PC-3 (cell line): Measurements from ENCODE around the gene FUT6. TPM values are rescaled to one million over a fixed set of nuclear protein-coding genes. Genes with fewer than 3 reads are reported as not detected.

Experiments
- ATAC-seq: fragments of 200-7000 bp; cut with Tn5 transposase; 2 replicates; pipeline ENCODE4 v1.9.1; 2020; ENCODE audit warnings: mild to moderate bottlenecking, moderate library complexity
- BruUV-seq: library from RNA; stranded (reverse); fragments of 400-500 nt; replicated peaks from 2 replicates; lab custom pipeline; 2021; lab: Mats Ljungman, UMichigan
- CTCF ChIA-PET: fragments of 300-600 bp; sonication (Branson Sonifier 250); formaldehyde crosslinking; loops from one replicate; lab custom pipeline; 2022; ENCODE audit warnings: antibody characterized with exemption; lab: Charles Lee
- POLR2A ChIA-PET: fragments of 300-600 bp; sonication (Branson Sonifier 250); formaldehyde crosslinking; loops from one replicate; lab custom pipeline; 2022; ENCODE audit warnings: antibody characterized with exemption; ENCODE audit not compliant: unreplicated experiment; lab: Charles Lee
- DNase-seq: peaks from one replicate; pipeline ENCODE4 v3.0.0-alpha.2; 2015
- H2AFZ ChIP-seq: fragments of 300-600 bp; sonication (generic); 2 replicates; pipeline ENCODE4 v1.6.0; 2016; ENCODE audit warnings: antibody characterized with exemption, low read length
- H3F3A ChIP-seq: fragments of 300-600 bp; sonication (generic); one replicate; pipeline ENCODE4 v1.6.0; 2017; ENCODE audit warnings: antibody characterized with exemption, low read length, control low read depth, mild to moderate bottlenecking; ENCODE audit not compliant: unreplicated experiment
- H3K27ac ChIP-seq: fragments of 300-600 bp; sonication (generic); 2 replicates; pipeline ENCODE4 v1.5.1; 2016; ENCODE audit warnings: mild to moderate bottlenecking, low read length
- H3K27me3 ChIP-seq: fragments of 300-600 bp; sonication (generic); 2 replicates; pipeline ENCODE4 v1.6.1; 2016; ENCODE audit warnings: low read length, mixed read lengths
- H3K36me3 ChIP-seq: fragments of 300-600 bp; sonication (generic); 2 replicates; pipeline ENCODE4 v1.6.1; 2016; ENCODE audit warnings: low read depth, mixed run types, low read length, mixed read lengths
- H3K4me1 ChIP-seq: fragments of 300-600 bp; sonication (generic); 2 replicates; pipeline ENCODE4 v1.5.1; 2016; ENCODE audit warnings: low read length; ENCODE audit not compliant: insufficient read depth
- H3K4me2 ChIP-seq: fragments of 300-600 bp; sonication (generic); 2 replicates; pipeline ENCODE4 v1.6.0; 2016; ENCODE audit warnings: low read length
- H3K4me3 ChIP-seq: fragments of 300-600 bp; sonication (generic); 2 replicates; pipeline ENCODE4 v1.5.1; 2016; ENCODE audit warnings: mild to moderate bottlenecking, low read length, mixed read lengths
- H3K79me2 ChIP-seq: fragments of 300-600 bp; sonication (generic); 2 replicates; pipeline ENCODE4 v1.6.1; 2017; ENCODE audit warnings: low read length, mixed read lengths
- H3K9ac ChIP-seq: fragments of 300-600 bp; sonication (generic); 2 replicates; pipeline ENCODE4 v1.6.0; 2016; ENCODE audit warnings: mild to moderate bottlenecking, low read length
- H3K9me2 ChIP-seq: fragments of 300-600 bp; sonication (generic); replicated peaks from 2 replicates; pipeline ENCODE4 v1.6.1; 2016; ENCODE audit warnings: mixed run types, low read length, mixed read lengths
- H3K9me3 ChIP-seq: fragments of 300-600 bp; sonication (generic); 2 replicates; pipeline ENCODE4 v1.6.1; 2016; ENCODE audit warnings: low read length, mixed read lengths
- H4K20me1 ChIP-seq: fragments of 300-600 bp; sonication (generic); 2 replicates; pipeline ENCODE4 v1.6.1; 2016; ENCODE audit warnings: low read length, mixed read lengths
- EZH2 ChIP-seq: fragments of 300-600 bp; sonication (generic); IDR thresholded peaks from one replicate; pipeline ENCODE4 v1.6.1; 2017; ENCODE audit warnings: antibody characterized with exemption, mild to moderate bottlenecking, low read length; ENCODE audit not compliant: unreplicated experiment
- EZH2phosphoT487 ChIP-seq: fragments of 300-600 bp; sonication (generic); IDR thresholded peaks from 2 replicates; pipeline ENCODE4 v1.6.1; 2018; ENCODE audit warnings: mild to moderate bottlenecking, antibody characterized with exemption, low read length, borderline replicate concordance
- intact Hi-C: fragments of 100-400 bp; cut with micrococcal nuclease; formaldehyde crosslinking; loops from 2 replicates; pipeline ENCODE4 v1.9.0; 2023
- total RNA-seq: library from RNA; depleted of rRNA; stranded (reverse); fragments of >200 nt; gene quantifications from 2 replicates; pipeline ENCODE4 v1.2.3, GENCODE V29; 2014
- TF ChIP-seq, protein P1 (sequence below): fragments of 300-600 bp; sonication (generic); conservative IDR thresholded peaks from 2 replicates; pipeline ENCODE4 v1.5.1; 2017; ENCODE audit warnings: antibody characterized with exemption, low read depth, mild to moderate bottlenecking, low read length

FUT6 gene
- total RNA-seq, 1 experiment from 2014 or later, result 0.69 TPM

GRCh38 chr19:5817218-5817617 is 22.3 kb downstream of the FUT6 start:
- CTCF ChIA-PET, result no interaction called here
- Histone ChIP-seq H3K4me1 (no peaks in the 10 kb centered on the region), H3K4me3 (no peak overlapping the region), H3K27me3 (no peaks in the 10 kb centered on the region), H3K9me2 (no peaks in the 10 kb centered on the region), H3K36me3 (no peaks in the 10 kb centered on the region), H2AFZ (no peak overlapping the region), H3K9ac (no peak overlapping the region), H4K20me1 (no peaks in the 10 kb centered on the region), H3F3A (no peaks in the 10 kb centered on the region), H3K79me2 (no peaks in the 10 kb centered on the region), H3K9me3 (no peaks in the 10 kb centered on the region), H3K27ac (no peak overlapping the region), H3K4me2 (no peak overlapping the region)
- no TSS peak for BruUV-seq
- DNase-seq (no peak), ATAC-seq (no peak)
- POLR2A ChIA-PET, result no interaction called here
- TF ChIP-seq EZH2, result no peak
- TF ChIP-seq, protein P1, sequence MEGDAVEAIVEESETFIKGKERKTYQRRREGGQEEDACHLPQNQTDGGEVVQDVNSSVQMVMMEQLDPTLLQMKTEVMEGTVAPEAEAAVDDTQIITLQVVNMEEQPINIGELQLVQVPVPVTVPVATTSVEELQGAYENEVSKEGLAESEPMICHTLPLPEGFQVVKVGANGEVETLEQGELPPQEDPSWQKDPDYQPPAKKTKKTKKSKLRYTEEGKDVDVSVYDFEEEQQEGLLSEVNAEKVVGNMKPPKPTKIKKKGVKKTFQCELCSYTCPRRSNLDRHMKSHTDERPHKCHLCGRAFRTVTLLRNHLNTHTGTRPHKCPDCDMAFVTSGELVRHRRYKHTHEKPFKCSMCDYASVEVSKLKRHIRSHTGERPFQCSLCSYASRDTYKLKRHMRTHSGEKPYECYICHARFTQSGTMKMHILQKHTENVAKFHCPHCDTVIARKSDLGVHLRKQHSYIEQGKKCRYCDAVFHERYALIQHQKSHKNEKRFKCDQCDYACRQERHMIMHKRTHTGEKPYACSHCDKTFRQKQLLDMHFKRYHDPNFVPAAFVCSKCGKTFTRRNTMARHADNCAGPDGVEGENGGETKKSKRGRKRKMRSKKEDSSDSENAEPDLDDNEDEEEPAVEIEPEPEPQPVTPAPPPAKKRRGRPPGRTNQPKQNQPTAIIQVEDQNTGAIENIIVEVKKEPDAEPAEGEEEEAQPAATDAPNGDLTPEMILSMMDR, result no peak
- no peak for TF ChIP-seq EZH2phosphoT487
- intact Hi-C loops, result no loop called here

DNA sequence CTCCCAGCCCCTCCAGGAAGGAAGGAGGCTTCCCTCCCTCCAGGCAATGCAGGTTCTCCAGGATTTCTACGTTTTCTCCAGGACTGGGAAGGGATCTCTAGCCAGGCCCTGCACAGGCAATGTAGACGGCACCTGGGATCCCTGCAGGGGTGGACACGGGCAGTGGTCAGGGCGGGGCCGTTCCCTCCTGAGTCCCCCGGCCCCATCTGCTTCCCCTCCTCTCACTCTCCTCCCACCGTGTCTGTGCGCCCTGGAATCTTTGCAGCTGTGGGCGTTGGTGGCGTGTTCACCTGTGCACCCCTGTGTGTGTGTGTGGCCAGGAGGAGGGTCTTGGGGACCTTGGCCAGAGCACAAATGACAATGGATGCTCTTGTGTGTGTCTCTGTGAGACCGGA is 24.7 kb downstream of the FUT6 start:
- H4K20me1 ChIP-seq, result no peaks in the 10 kb centered on the region
- no peak for DNase-seq
- ChIA-PET CTCF (no interaction called here), POLR2A (no interaction called here)
- no peaks in the 10 kb centered on the region for H3K9me2 ChIP-seq
- no peaks in the 10 kb centered on the region for H3K36me3 ChIP-seq
- no TSS peak for BruUV-seq
- H3K27me3 ChIP-seq, result no peaks in the 10 kb centered on the region
- H3F3A ChIP-seq, result no peaks in the 10 kb centered on the region
- no peaks in the 10 kb centered on the region for H3K79me2 ChIP-seq
- intact Hi-C loops, result no loop called here
- no peaks in the 10 kb centered on the region for H3K9me3 ChIP-seq
- H3K27ac ChIP-seq, result no peak overlapping the region
- no peaks in the 10 kb centered on the region for H3K4me1 ChIP-seq
- no peak for ATAC-seq
- H3K4me2 ChIP-seq, result no peak overlapping the region
- H3K4me3 ChIP-seq, result no peak overlapping the region
- H2AFZ ChIP-seq, result no peak overlapping the region
- no peak for TF ChIP-seq EZH2
- TF ChIP-seq, protein P1, result no peak
- no peak for TF ChIP-seq EZH2phosphoT487
- no peak overlapping the region for H3K9ac ChIP-seq

DNA sequence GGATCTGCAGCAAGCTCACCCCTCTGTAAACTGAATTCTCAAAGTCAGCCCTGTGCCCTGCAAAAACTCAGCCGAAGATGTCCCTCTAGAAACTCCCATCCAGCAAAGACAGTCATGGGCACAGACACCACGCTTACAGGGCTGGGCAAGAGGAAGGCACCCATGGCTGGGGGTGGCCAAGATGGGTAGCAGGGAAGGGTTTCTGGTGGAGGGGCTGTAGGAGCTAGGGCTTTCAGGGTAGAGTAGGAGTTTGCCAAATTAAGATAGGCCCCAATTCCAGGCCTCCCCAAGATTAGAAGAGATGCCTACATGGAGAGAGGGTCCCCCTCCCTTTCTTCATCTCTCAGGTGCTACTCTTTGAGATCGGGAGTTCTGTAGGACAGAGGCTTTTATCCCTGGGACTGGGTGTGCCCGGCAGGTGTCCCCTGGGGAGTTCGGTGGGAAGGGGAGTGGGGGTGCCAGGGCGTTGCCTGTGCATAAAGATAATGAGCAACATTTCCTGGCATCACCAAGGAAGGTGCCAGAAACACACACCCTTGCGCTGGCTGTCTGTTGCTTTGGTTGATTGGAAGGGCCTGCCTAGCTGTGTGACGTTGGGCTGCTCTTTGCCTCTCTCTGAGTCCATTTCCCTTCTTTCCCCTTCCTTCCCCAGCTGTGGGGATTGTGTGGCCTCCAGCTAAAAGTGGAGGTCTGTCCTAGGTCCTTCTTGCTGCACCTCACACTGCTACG is 25.2 kb downstream of the FUT6 start:
- H3K4me3 ChIP-seq, result no peak overlapping the region
- no peaks in the 10 kb centered on the region for H4K20me1 ChIP-seq
- TF ChIP-seq EZH2phosphoT487 (no peak), EZH2 (no peak)
- TF ChIP-seq, protein P1, result no peak
- DNase-seq (no peak), ATAC-seq (no peak)
- H2AFZ ChIP-seq, result no peak overlapping the region
- H3K79me2 ChIP-seq, result no peaks in the 10 kb centered on the region
- H3K27me3 ChIP-seq, result no peaks in the 10 kb centered on the region
- no peaks in the 10 kb centered on the region for H3K9me2 ChIP-seq
- H3K4me1 ChIP-seq, result no peaks in the 10 kb centered on the region
- intact Hi-C loops, result no loop called here
- no peak overlapping the region for H3K4me2 ChIP-seq
- H3K27ac ChIP-seq, result no peak overlapping the region
- H3K9ac ChIP-seq, result no peak overlapping the region
- no peaks in the 10 kb centered on the region for H3K36me3 ChIP-seq
- no peaks in the 10 kb centered on the region for H3F3A ChIP-seq
- CTCF ChIA-PET, result no interaction called here
- POLR2A ChIA-PET, result no interaction called here
- no TSS peak for BruUV-seq
- H3K9me3 ChIP-seq, result no peaks in the 10 kb centered on the region
